Heart left ventricle (tissue), 16 donors: ENCODE results near the gene ELOVL7. TPM values are rescaled to one million over a fixed set of nuclear protein-coding genes. Genes with fewer than 3 reads are reported as not detected.
"Not testable (repeated sequence)": the region's sequence is repeated elsewhere in the genome, so short reads cannot be mapped to it uniquely, and the experiment has no call there.

Experiments
- ATAC-seq, 4 donors: fragments of 200-7000 bp; cut with Tn5 transposase; one replicate each; pipeline ENCODE4 v1.9.1; 2020 to 2022; ENCODE audit warnings: moderate library complexity in 4 of 4, mild to moderate bottlenecking in 3 of 4, moderate number of reproducible peaks in 1 of 4
- DNase-seq, 5 donors: peaks; one replicate each; pipeline ENCODE4 v3.0.0-alpha.2; 2020
- H3K27ac ChIP-seq, 12 donors: fragments of 200-600 bp; sonication (generic) in 4 of 12; one replicate each; pipeline versions ENCODE4 v1.5.0 to v1.8.0; 2016 to 2022; ENCODE audit warnings: mild to moderate bottlenecking in 2 of 12
- H3K27me3 ChIP-seq, 9 donors: fragments of 200-600 bp; sonication (generic) in 2 of 9; one replicate each; pipeline versions ENCODE4 v1.5.1 to v1.8.0; 2016 to 2022; ENCODE audit warnings: mild to moderate bottlenecking in 3 of 9
- H3K36me3 ChIP-seq, 9 donors: fragments of 200-600 bp; sonication (generic) in 2 of 9; one replicate each; pipeline versions ENCODE4 v1.5.0 to v1.8.0; 2018 to 2022; ENCODE audit warnings: mild to moderate bottlenecking in 2 of 9
- H3K4me1 ChIP-seq, 12 donors: fragments of 200-600 bp; sonication (generic) in 4 of 12; one replicate each; pipeline versions ENCODE4 v1.5.0 to v1.8.0; 2016 to 2022; ENCODE audit warnings: mild to moderate bottlenecking in 3 of 12
- H3K4me3 ChIP-seq, 12 donors: fragments of 200-600 bp; sonication (generic) in 4 of 12; one replicate each; pipeline versions ENCODE4 v1.5.0 to v1.8.0; 2017 to 2022; ENCODE audit warnings: mild to moderate bottlenecking in 9 of 12, moderate library complexity in 4 of 12
- H3K9me3 ChIP-seq, 12 donors: fragments of 200-600 bp; sonication (generic) in 4 of 12; one replicate each; pipeline versions ENCODE4 v1.5.0 to v1.8.0; 2016 to 2022; ENCODE audit warnings: mild to moderate bottlenecking in 1 of 12
- POLR2A ChIP-seq, 2 donors: fragments of 450-650 bp; IDR thresholded peaks; one replicate each; pipeline ENCODE4 v1.6.1; 2017; ENCODE audit warnings: antibody characterized with exemption in 2 of 2, mild to moderate bottlenecking in 2 of 2, moderate library complexity in 2 of 2
- WGBS, 4 donors: extraction: QIAGEN DNeasy Blood & Tissue Kit in 2 of 4; methylation state at CpG; one replicate each; pipeline versions ENCODE4 v1.1.5 to v1.1.7; 2013 to 2018; 5-methylcytosine and 5-hydroxymethylcytosine counted together
- intact Hi-C, 10 donors: fragments of 100-400 bp; cut with DNase I; formaldehyde crosslinking; loops; one replicate each; pipeline versions ENCODE4 v1.11.1 to v1.14.2; 2022
- polyA plus RNA-seq, 2 donors: library from polyadenylated mRNA; stranded (reverse); fragments of 200-250 nt; gene quantifications; one replicate each; pipeline ENCODE4 v1.2.3, GENCODE V29; 2013
- total RNA-seq, 9 donors: library from RNA; depleted of rRNA in 2 of 9; stranded (reverse); fragments of >200 nt in 2 of 9; fragmentation: NEBNext Ultra II Directional in 3 of 9; extraction: Animal tissue kit (Norgen Biotek cat#: 25700) in 3 of 9; gene quantifications; one replicate each; pipeline versions ENCODE4 v1.1.0 to v1.2.4, GENCODE V29; 2016 to 2023
- TF ChIP-seq, protein P1 (sequence below), 12 donors: fragments of 200-600 bp; sonication (generic) in 4 of 12; IDR thresholded peaks; one replicate each; pipeline versions ENCODE4 v1.5.0 to v1.8.0; 2018 to 2022; ENCODE audit warnings: antibody characterized with exemption in 12 of 12, mild to moderate bottlenecking in 5 of 12
- donor health status: ischemic (EF 13 %, LVEDD 7.1; RV severe dilation, severe dysfunction).
- donor health status: healthy with polysubstance abuse.
- donor health status: DM: no; HTN: yes; CAD: no.
- donor health status: DM: no; HTN: no; CAD: no.
- donor health status: ischemic (EF 25% LVEDD 6.9; RV normal size, moderate dysfunction).
- donor health status: ischemic (EF 25% LVEDD 5.7; RV mildly dilated, moderate dysfunction).
- donor health status: healthy.
- donor health status: DM: yes; HTN: yes; CAD: no.
- donor health status: ischemic (EF 35%, LVEDD 5.7; RV mildly dilated, moderate dysfunction).
- donor health status: nonischemic (EF 11% LVEDD 7.7; RV severe dilation, severe dysfunction).
- donor health status: DM: yes; HTN: yes; CAD: no.
- donor health status: PGD.
- donor health status: ischemic (EF 29% LVEDD 5.4; RV normal size, mild dysfunction).
- donor health status: nonischemic (EF 23%, LVEDD 6.1; RV moderate dilation, normal function).

The ELOVL7 gene
- total and polyA plus RNA-seq, 11 donors, result 0.12 to 1.8 (median 0.87) TPM

DNA sequence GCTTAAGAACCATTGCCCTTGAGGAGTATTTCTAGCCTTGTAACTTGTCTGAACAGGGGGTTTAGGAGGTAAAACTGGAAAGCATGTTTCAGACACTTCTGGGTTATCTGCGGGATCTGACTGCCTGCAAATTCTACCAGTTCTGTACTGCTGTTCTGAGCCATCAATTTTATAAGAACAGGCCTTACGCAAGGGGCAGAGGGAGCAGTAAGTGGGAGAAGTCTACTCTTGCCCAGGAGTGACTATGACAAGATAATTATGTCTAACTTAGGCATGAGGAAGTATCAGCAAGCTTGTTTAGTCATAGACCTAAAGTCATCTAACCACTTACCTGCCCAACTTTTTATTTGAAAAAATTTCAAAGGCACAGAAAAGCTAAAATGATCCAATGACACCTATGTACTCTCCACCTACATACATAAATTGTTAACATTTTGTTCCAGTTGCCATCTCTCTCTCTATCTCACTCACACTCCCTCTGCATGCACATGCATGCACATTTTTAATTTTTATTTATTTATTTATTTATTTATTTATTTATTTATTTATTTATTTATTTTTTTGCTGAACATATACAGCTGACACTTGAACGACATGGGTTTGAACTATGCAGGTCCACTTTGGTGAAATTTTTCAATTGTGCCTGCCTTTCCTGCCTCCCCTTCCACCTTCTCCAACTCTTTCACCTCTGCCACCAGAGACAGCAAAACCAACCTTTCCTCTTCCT, 125.7 kb downstream of the ELOVL7 start:
- TF ChIP-seq, protein P1, sequence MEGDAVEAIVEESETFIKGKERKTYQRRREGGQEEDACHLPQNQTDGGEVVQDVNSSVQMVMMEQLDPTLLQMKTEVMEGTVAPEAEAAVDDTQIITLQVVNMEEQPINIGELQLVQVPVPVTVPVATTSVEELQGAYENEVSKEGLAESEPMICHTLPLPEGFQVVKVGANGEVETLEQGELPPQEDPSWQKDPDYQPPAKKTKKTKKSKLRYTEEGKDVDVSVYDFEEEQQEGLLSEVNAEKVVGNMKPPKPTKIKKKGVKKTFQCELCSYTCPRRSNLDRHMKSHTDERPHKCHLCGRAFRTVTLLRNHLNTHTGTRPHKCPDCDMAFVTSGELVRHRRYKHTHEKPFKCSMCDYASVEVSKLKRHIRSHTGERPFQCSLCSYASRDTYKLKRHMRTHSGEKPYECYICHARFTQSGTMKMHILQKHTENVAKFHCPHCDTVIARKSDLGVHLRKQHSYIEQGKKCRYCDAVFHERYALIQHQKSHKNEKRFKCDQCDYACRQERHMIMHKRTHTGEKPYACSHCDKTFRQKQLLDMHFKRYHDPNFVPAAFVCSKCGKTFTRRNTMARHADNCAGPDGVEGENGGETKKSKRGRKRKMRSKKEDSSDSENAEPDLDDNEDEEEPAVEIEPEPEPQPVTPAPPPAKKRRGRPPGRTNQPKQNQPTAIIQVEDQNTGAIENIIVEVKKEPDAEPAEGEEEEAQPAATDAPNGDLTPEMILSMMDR (IDR thresholded peaks at IDR 0.05), result no peak
- no peak for TF ChIP-seq POLR2A (IDR thresholded peaks at IDR 0.05)
- Histone ChIP-seq H3K4me3 (no peak overlapping the region), H3K4me1 (no peaks in the 10 kb centered on the region), H3K36me3 (no peaks in the 10 kb centered on the region), H3K27ac (no peak overlapping the region), H3K9me3 (peaks cover 0 to 10% (median 0%) of the 10 kb centered on the region in 12 donors), H3K27me3 (peaks cover 0 to 4% (median 0%) of the 10 kb centered on the region in 9 donors)
- no peak for DNase-seq
- intact Hi-C loops, result no loop called here
- WGBS, 4 donors, result 83 to 96% (median 86%) methylated on average over 3 of the region's 3 CpGs
- ATAC-seq, result no peak

DNA sequence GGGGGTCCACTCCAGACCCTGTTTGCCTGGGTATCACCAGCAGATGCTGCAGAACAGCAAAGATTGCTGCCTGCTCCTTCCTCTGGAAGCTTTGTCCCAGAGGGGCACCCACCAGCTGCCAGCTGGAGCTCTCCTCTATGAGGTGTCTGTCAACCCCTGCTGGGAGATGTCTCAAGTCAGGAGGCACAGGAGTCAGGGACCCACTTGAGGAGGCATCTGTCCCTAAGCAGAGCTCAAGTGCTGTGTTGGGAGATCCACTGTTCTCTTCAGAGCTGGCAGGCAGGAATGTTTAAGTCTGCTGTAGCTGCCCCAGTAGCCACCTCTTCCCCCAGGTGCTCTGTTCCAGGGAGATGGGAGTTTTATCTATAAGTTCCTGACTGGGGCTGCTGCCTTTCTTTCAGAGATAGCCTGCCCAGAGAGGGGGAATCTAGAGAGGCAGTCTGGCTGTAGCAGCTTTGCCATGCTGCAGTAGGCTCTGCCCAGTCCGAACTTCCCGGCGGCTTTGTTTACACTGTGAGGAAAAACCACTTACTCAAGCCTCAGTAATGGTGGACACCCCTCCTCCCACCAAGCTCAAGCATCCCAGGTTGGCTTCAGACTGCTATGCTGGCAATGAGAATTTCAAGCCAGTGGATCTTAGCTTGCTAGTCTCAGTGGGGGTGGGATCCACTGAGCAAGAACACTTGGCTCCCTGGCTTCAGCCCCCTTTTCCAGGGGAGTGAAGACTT, 128.7 kb downstream of the ELOVL7 start:
- H3K27me3 ChIP-seq, H3K4me1 ChIP-seq, H3K36me3 ChIP-seq, H3K4me3 ChIP-seq, H3K27ac ChIP-seq, ATAC-seq, DNase-seq, H3K9me3 ChIP-seq, intact Hi-C loops: not testable (repeated sequence)
- WGBS, 4 donors, result 57 to 95% (median 93%) methylated on average over 3 of the region's 3 CpGs

DNA sequence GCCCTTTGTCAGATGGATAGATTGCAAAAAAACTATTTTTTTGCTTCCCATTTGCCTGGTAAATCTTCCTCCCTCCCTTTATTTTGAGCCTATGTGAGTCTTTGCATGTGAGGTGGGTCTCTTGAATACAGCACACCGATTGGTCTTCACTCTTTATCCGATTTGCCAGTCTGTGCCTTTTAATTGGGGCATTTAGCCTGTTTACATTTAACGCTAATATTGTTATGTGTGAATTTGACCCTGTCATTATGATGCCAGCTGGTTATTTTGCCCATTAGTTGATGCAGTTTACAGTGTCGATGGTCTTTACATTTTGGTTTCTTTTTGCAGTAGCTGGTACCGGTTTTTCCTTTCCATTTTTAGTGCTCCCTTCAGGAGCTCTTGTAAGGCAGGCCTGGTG, 131.1 kb downstream of the ELOVL7 start:
- no peak for ATAC-seq
- Histone ChIP-seq H3K27me3 (no peaks in the 10 kb centered on the region), H3K27ac (no peak overlapping the region), H3K9me3 (peaks cover 0 to 10% (median 0%) of the 10 kb centered on the region in 12 donors), H3K4me3 (no peak overlapping the region), H3K36me3 (no peaks in the 10 kb centered on the region), H3K4me1 (no peaks in the 10 kb centered on the region)
- TF ChIP-seq POLR2A (IDR thresholded peaks at IDR 0.05), result no peak
- no peak for DNase-seq
- 88 to 91% (median 90%) methylated on average over 5 of the region's 5 CpGs for WGBS, 4 donors
- intact Hi-C loops, result no loop called here

DNA sequence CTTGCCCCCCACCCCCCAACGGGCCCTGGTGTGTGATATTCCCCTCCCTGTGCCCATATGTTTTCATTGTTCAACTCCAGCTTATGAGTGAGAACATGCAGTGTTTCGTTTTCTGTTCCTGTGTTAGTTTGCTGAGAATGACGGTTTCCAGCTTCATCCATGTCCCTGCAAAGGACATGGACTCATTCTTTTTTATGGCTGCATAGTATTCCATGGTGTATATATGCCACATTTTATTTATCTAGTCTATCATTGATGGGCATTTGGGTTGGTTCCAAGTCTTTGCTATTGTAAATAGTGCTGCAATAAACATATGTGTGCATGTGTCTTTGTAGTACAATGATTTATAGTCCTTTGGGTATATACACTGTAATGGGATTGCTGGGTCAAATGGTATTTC, 132.2 kb downstream of the ELOVL7 start:
- intact Hi-C loops, H3K4me3 ChIP-seq, H3K36me3 ChIP-seq, H3K4me1 ChIP-seq, H3K27me3 ChIP-seq, ATAC-seq, DNase-seq, H3K27ac ChIP-seq, H3K9me3 ChIP-seq: not testable (repeated sequence)
- WGBS, 4 donors, result 70 to 81% (median 77%) methylated on average over 3 of the region's 3 CpGs

DNA sequence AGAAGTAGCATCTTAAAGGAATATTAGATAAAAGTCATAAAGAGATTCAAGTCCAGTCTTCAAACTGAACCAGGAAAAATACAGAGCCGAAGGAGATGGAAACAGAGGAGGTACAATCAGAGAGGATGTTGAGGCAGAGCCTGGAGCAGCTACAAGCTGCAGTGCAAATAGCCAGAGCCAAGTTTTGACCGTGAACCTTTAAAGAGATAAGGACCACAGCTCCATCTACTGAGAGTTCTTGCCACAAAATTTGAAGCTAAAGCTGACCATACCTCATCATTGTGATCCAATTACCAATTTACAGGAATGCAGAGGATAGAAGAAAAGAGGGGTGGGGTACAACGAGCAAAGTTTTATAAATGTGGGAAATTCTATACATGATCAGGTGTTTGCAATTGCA, 133.7 kb downstream of the ELOVL7 start:
- H3K4me3 ChIP-seq, result no peak overlapping the region
- peaks cover 0 to 6% (median 0%) of the 10 kb centered on the region in 12 donors for H3K9me3 ChIP-seq
- no peaks in the 10 kb centered on the region for H3K4me1 ChIP-seq
- intact Hi-C loops, result no loop called here
- no peak for TF ChIP-seq POLR2A (IDR thresholded peaks at IDR 0.05)
- TF ChIP-seq, protein P1 (IDR thresholded peaks at IDR 0.05), result no peak
- H3K27ac ChIP-seq, result no peak overlapping the region
- no peak for ATAC-seq
- H3K36me3 ChIP-seq, result no peaks in the 10 kb centered on the region
- WGBS, 4 donors, result 49 to 53% (median 52%) methylated on average over 3 of the region's 3 CpGs
- no peaks in the 10 kb centered on the region for H3K27me3 ChIP-seq
- DNase-seq, result no peak
